NCI-H2227 (cell line): ENCODE measurements around the gene PSMB10.

Source experiments
- DNase-seq: peaks from one replicate; lab custom pipeline; 2025; ENCODE audit not compliant: unreplicated experiment; lab: John Stamatoyannopoulos, UW

PSMB10 gene

GRCh38 chr16:67893743-67894399 is 42.8 kb downstream of the PSMB10 start:
- peak; percentile 15 for DNase-seq

- DNase-seq: peak; percentile 94
Observed at GRCh38 chr16:67892899-67893742, 43.5 kb downstream of the PSMB10 start, which contains the start of gene PSKH1. Gene PSKH1 (plus strand): TSS chr16:67893254. CDS start chr16:67908750, 15,496 bp downstream.

- no peak for DNase-seq
Observed at GRCh38 chr16:67892375-67892774, 44.3 kb downstream of the PSMB10 start.

- DNase-seq: no peak
Observed at GRCh38 chr16:67888331-67888730, 48.3 kb downstream of the PSMB10 start.

GRCh38 chr16:67886387-67886786 is 50.3 kb downstream of the PSMB10 start:
- no peak for DNase-seq

- DNase-seq: no peak
Observed at GRCh38 chr16:67885976-67886375, 50.7 kb downstream of the PSMB10 start.

GRCh38 chr16:67885545-67885944 is 51.1 kb downstream of the PSMB10 start:
- DNase-seq: no peak

GRCh38 chr16:67884684-67885083 is 52.0 kb downstream of the PSMB10 start, which contains the start of gene NRN1L:
Gene NRN1L (plus strand): TSS chr16:67884885. CDS start chr16:67884904, 19 bp downstream.
- peak; percentile 88 for DNase-seq
